Stimulated activated CD4-positive, alpha-beta T cell treated with anti-CD3 and anti-CD28 coated beads, Interleukin-12 subunit alpha, Interleukin-12 subunit beta, amount 100 ng/mL, for 24 hours (primary cell): Measurements from ENCODE around the gene NIBAN1.
A peak's percentile ranks its signal among the peaks of the same experiment; 100 is the strongest.
"Not testable (repeated sequence)": the region's sequence is repeated elsewhere in the genome, so short reads cannot be mapped to it uniquely, and the experiment has no call there.

Experiments
- DNase-seq, 2 experiments: peaks; one replicate each; pipeline ENCODE4 v3.0.0-alpha.2; 2020; ENCODE audit warnings: low read depth in 2 of 2

Gene NIBAN1

GRCh38 chr1:184973272-184974055 lies 844 bp downstream of the NIBAN1 start:
- DNase-seq, result peak; percentile 41 to 59

- DNase-seq, result no peak
These were observed 1.8 kb downstream of the NIBAN1 start for GRCh38 chr1:184972315-184973055.

GRCh38 chr1:184971522-184972265 lies 2.6 kb downstream of the NIBAN1 start:
- DNase-seq, result no peak

DNA sequence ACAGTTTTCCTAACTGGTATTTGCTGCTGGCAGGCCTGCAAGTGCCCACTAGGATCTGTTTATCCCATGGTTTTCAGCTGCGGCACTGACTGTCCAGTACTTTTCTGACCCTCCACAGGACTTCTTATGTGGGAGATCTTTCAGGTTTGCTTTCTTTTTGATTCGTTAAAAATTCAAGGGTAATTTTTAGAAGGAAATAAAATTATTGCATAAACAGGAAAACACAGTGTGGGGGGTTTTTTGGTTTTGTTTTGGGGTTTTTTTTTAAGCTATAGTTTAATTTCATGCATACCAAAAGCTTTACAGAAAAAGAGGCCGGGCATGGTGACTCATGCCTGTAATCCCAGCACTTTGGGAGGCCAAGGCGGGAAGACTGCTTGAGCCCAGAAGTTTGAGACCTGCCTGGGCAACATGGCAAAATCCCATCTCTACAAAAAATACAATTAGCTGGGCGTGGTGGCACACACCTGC lies 3.6 kb downstream of the NIBAN1 start:
- no peak for DNase-seq

GRCh38 chr1:184966989-184967388 lies 7.3 kb downstream of the NIBAN1 start:
- DNase-seq, result no peak

DNA sequence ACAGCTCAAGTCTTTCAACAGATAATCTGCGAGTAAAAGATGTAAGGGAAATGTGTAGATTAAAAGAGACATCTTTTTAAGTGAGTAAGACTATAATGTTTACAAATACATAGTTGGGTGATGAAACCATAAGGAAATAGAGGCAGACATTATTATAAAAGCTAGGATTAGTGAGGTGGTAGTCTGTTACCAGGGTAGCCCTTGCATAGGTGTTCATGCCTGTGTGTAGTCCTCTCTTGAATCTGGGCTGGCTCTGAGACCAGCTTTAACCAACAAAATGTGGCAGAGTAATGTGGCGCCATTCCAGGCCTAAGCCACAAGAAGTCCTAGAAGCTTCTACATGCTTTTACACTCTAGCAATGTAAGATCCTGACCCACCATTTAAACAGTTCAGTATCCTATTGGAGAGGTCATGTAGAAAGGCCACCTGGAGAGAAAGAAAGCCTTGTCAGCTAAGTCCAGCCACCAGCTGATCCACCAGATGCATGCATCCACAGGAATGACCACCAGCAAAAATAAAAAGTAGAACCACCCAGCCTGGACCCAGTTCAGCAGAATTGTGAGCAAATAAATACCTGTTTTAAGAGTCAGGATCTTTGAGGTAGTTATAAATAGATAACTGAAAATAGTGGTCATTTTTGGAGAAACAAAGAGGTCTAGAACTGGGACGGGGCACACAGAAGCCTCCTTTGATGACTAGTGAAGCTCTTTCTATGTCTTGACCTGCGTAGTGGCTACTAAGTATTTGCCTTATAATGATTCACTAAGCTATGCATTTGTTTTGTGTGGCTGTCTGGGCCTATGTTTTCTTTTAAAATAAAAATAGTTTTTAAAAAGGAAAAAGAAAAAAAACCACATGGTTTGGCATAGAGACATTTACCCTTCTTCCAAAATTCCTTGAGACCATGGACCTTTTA lies 8.1 kb downstream of the NIBAN1 start:
- no peak for DNase-seq

DNA sequence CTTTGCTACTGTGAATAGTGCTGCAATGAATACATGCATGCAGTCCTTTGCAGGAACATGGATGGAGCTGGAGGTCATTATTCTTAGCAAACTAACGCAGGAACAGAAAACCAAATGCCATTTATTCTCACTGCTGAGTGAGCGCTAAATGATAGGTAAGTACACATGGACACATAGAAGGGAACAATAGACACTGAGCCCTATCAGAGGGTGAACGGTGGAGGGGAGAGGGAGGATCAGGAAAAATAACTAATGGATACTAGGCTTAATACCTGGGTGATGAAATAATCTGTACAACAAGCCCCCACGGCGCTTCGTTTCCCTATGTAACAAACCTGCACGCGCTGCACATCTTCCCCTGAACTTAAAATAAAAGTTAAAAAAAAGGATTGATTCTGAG lies 8.9 kb downstream of the NIBAN1 start:
- no peak for DNase-seq

DNA sequence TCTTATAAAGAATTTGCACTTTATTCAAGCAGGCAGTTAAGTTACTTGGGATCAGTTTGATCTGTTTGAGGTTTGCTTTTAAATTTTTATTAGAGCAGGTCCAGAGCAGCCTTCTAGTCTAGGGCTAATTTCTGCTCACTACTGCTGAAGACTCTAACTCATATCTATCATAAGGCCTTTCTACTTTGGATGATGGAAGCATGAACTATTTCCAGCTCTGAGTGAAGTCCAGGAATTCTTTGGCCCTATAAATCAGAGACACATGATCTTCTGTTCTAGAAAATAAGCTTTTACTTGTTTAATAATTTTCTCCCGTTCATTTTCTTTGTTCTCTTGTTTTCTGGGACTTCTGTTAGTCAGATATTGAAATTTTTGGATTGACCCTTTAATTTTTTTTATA lies 14.7 kb downstream of the NIBAN1 start:
- DNase-seq, result no peak

DNA sequence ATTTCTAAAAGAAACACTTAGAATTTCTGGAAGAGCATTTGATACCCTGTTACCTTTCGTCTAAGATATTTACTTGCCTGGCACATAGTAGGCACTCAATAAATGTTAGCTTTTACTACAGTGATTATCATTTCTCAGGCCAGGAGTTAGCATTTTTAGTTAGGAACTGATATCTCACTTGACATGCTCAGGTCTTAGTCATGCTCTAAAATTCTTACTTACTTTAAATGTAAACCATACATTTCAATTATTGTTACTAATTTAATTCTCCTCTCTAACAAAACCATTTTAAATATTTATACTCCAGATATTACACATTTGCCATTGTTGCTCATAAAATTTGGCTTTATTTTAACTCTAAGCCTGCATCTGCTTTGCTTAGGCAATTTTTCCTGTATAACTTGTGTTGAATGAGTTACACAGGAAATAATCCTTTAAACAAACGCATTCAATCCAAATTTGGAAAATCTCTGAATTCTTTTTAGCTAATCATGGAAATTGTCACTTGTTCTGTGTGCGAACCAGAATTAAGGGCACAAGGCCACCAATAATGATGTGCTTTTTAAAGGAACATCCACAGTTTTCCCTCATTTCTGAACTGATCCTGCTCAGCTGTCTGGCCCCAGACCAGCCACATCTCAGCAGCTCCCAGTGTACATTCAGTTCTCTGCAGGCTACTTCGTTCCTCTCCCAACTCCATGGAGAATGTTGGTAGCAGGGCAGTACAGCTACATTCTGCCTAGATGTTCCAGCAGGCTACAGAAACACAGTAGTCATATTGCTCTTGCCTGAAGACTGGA lies 15.6 kb downstream of the NIBAN1 start:
- no peak for DNase-seq

DNA sequence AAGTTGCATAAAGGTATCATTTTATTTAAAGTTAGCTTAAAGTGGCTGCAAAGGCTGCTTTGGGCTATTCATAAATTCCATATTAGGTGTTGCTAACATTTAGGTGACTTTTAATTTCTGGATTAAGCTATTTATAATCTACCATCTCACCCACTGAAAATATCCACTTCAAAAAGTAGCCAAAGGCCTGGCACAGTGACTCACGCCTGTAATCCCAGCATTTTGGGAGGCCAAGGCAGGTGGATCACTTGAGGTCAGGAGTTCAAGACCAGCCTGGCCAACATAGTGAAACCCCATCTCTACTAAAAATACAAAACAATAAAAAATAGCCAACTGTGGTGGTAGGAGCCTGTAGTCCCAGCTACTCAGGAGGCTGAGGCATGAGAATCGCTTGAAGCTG lies 16.4 kb downstream of the NIBAN1 start:
- DNase-seq, result not testable (repeated sequence)

DNA sequence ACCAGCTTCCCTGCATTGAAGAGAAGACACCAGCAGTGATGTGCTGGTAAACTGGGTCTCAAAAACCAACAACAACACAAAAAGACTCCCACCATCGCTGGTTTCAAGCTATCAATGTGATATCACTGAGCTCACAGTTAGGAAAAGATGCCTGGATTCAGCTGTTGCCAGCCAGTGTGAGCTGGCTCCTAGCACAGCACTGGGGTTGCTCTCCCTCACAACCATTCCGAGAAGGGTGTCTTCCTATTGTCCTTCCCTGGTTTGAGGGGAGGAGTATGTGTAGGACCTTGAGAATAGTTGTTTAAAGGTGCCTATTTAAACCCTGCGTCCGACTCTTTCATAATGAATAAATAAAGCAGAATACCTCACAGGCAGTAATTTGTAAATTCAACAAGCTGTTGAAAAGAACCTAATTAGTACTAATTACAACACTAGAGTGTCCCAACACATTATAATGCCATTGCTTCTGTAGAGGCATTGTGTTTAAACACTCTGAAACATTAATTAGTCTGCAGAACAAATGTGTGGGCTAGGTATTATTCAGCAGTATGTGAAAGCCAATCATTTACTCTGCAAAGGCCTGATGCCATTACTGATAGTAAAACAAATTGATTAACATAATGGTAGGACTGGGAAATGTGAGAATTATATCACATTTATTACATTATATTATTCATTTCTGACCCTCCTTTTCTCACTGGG lies 17.2 kb downstream of the NIBAN1 start:
- no peak for DNase-seq

GRCh38 chr1:184954232-184954995 lies 19.9 kb downstream of the NIBAN1 start:
- no peak for DNase-seq

GRCh38 chr1:184953600-184954219 lies 20.6 kb downstream of the NIBAN1 start:
- DNase-seq, result no peak

GRCh38 chr1:184952428-184952827 lies 21.9 kb downstream of the NIBAN1 start:
- no peak for DNase-seq

DNA sequence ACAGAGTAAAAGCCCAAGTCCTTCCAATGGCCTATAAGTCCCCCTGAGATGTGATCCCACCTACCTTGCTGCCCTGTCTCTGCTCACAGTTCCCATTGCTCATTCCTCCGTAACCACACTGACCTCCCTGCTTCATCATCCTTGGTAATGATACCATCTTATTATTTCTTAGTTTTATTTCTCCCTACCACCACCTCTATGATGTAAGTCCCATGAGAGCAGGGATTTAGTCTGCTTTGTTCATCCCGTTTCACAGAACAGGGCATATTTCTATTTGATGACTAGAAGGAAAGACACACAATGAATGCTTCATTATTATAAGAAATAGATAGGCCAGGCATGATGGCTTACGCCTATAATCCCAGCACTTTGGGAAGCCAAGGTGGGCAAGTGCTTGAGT lies 22.5 kb downstream of the NIBAN1 start:
- no peak for DNase-seq

DNA sequence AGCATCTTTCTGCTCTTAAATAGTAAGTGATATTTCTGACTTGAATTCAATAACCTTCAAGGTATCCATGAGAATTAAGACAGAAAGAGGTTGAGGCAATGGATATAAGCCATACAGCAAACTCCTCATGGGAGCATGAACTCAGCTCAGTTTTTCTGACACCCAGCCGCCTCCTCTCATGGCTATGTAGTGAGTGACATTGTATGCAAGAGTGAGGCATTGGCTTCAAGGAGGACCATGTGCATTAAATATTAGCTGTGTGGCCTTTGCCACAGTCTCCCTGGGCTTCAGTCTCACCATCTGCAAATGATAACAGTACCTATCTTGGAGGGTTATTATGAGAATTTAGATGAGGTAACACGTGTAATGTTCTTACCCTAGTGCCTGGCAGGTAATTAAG lies 23.4 kb downstream of the NIBAN1 start:
- no peak for DNase-seq

DNA sequence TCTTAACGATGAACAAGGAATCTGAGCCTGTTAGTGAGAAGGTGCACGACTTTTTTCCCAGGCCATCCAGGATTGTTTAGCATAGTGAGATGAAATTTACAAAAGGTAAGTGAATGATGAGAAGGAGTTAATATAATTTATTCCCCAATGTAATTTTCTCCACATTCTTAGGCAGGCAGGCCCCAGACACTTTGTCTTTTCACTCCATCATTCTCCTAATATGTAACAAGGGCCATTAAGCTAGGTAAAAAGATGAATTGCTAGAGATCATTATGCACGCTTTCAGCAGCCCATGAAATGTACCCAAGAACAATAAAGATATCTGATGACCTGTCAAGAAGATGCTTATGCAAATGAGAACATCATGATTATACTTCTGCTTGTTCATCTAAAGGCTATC lies 24.1 kb downstream of the NIBAN1 start:
- no peak for DNase-seq

GRCh38 chr1:184947497-184948256 lies 26.6 kb downstream of the NIBAN1 start:
- no peak for DNase-seq
